HG02623 (cell line): ENCODE data around the gene ELFN2.

Experiments used
- ATAC-seq: cut with Tn5 transposase; IDR thresholded peaks from one replicate; pipeline ENCODE4 v1.9.1; 2021; ENCODE audit warnings: moderate library complexity; ENCODE audit not compliant: unreplicated experiment

ELFN2 gene

DNA sequence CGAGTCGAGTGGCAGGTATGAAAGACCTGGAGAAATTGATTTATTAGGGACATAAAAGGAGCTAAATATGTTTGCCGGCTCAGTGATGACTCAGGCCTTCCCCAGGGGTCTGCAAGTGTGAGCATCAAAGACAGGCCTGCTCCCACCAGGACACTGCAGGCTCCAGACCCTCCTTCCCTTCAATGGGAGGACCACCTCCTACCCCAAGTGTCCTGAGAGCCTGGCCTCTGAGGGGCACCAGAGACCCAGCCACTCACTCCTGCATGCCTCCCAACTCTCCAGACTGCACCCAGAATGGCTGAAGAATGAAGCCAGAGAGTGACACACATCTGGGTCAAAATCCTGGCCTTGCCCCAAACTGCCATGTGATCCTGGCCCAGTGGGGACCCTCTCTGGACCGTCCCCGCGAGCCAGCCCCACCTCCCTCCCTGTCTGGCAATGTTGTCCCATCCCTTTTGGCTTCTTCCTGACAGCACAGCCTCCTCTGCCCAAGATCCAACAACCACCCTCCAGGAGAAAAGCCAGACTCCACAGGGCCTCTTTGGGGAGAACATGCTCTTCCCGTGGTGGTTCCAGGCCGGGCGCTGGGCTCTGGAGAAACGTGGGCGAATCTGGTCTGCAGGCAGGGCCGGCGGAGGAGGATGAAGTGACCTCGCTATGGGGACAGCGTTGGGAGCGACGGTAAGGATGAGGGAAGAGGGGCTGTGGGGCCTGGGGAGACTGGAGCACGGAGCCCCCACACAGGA is 108.7 kb downstream of the ELFN2 start:
- no peak for ATAC-seq
